GM12878 (cell line): ENCODE results near the gene PRKAR1A. TPM values are rescaled to one million over a fixed set of nuclear protein-coding genes. Genes with fewer than 3 reads are reported as not detected.

Experiments
- ATAC-seq: fragments of 200-7000 bp; cut with Tn5 transposase; 3 replicates; pipeline ENCODE4 v1.9.1; 2020; ENCODE audit warnings: mild to moderate bottlenecking, moderate library complexity
- BruUV-seq: library from RNA; stranded (reverse); fragments of 400-500 nt; replicated peaks from 2 replicates; lab custom pipeline; 2021; lab: Mats Ljungman, UMichigan
- CTCF ChIA-PET: fragments of 300-600 bp; sonication (Branson Sonifier 250); formaldehyde crosslinking; extraction: SDS; loops from one replicate; lab custom pipeline; 2021; ENCODE audit warnings: inconsistent platforms; lab: Yijun Ruan, JAX
- POLR2A ChIA-PET: fragments of 350-600 bp; formaldehyde crosslinking; extraction: SDS; loops from one replicate; lab custom pipeline; 2021; ENCODE audit warnings: inconsistent platforms; lab: Charles Lee
- RAD21 ChIA-PET: fragments of 300-600 bp; sonication (Branson Sonifier 250); formaldehyde crosslinking; loops from one replicate; lab custom pipeline; 2023; ENCODE audit warnings: antibody characterized with exemption; ENCODE audit not compliant: unreplicated experiment; lab: Charles Lee
- SMC1A ChIA-PET: fragments of 300-600 bp; sonication (Branson Sonifier 250); formaldehyde crosslinking; loops from one replicate; lab custom pipeline; 2023; ENCODE audit not compliant: unreplicated experiment, uncharacterized antibody; lab: Charles Lee
- DNase-seq: peaks from one replicate; pipeline ENCODE4 v3.0.0-alpha.2; 2011; ENCODE audit warnings: low read depth, low spot score
- FAIRE-seq: peaks from 3 replicates; lab custom pipeline; 2011; peaks lifted over from hg19 to GRCh38; lab: Jason Lieb, UNC
- H2AFZ ChIP-seq: 2 replicates; pipeline ENCODE4 v1.6.0; 2011; ENCODE audit warnings: low read depth, low read length, control low read depth; ENCODE audit not compliant: control insufficient read depth
- H3K27ac ChIP-seq: 2 replicates; pipeline ENCODE4 v1.5.1; 2011; ENCODE audit warnings: control low read depth; ENCODE audit not compliant: control insufficient read depth, insufficient read depth
- H3K27me3 ChIP-seq, 2 experiments: replicated peaks in 1 of 2; 2 replicates each; pipeline versions ENCODE4 v1.6.0 to v1.6.1; 2011; ENCODE audit warnings: low read length in 1 of 2; ENCODE audit not compliant: control insufficient read depth in 2 of 2, insufficient read depth in 2 of 2
- H3K36me3 ChIP-seq, 2 experiments: 2 replicates each; pipeline ENCODE4 v1.5.1; 2011; ENCODE audit warnings: low read length in 1 of 2; ENCODE audit not compliant: control insufficient read depth in 2 of 2, insufficient read depth in 2 of 2
- H3K4me1 ChIP-seq: 2 replicates; pipeline ENCODE4 v1.6.1; 2011; ENCODE audit warnings: mild to moderate bottlenecking, low read length, moderate library complexity, mixed read lengths; ENCODE audit not compliant: control insufficient read depth, insufficient read depth
- H3K4me2 ChIP-seq: 2 replicates; pipeline ENCODE4 v1.6.0; 2011; ENCODE audit warnings: control low read depth; ENCODE audit not compliant: control insufficient read depth, insufficient read depth
- H3K4me3 ChIP-seq: fragments of 200-600 bp; sonication (generic); 2 replicates; pipeline ENCODE4 v1.5.1; 2016
- H3K79me2 ChIP-seq: 2 replicates; pipeline ENCODE4 v1.6.0; 2011; ENCODE audit warnings: low read length; ENCODE audit not compliant: control insufficient read depth, insufficient read depth
- H3K9ac ChIP-seq: 2 replicates; pipeline ENCODE4 v1.8.0; 2011; ENCODE audit warnings: low read length, control low read depth, mixed read lengths; ENCODE audit not compliant: control insufficient read depth, insufficient read depth
- H3K9me3 ChIP-seq: replicated peaks from 3 replicates; pipeline ENCODE4 v1.5.1; 2011; ENCODE audit warnings: mild to moderate bottlenecking, low read length; ENCODE audit not compliant: control insufficient read depth, insufficient read depth
- H4K20me1 ChIP-seq: 2 replicates; pipeline ENCODE4 v1.6.0; 2011; ENCODE audit not compliant: control insufficient read depth, insufficient read depth
- ASH2L ChIP-seq: fragments of 300-600, 200-600 bp; sonication (generic); IDR thresholded peaks from 2 replicates; pipeline ENCODE4 v1.6.1; 2017; ENCODE audit warnings: low read depth, mild to moderate bottlenecking, borderline replicate concordance
- CHD2 ChIP-seq: IDR thresholded peaks from 2 replicates; pipeline ENCODE4 v1.6.1; 2011; ENCODE audit warnings: low read depth, low read length, improper control_type of control experiment, borderline replicate concordance
- EZH2 ChIP-seq: IDR thresholded peaks from 2 replicates; pipeline ENCODE4 v1.6.1; 2012; ENCODE audit warnings: low read depth, mild to moderate bottlenecking, control low read depth, inconsistent platforms, low read length, borderline replicate concordance; ENCODE audit not compliant: control insufficient read depth
- FOS ChIP-seq: IDR thresholded peaks from 3 replicates; pipeline ENCODE4 v1.6.1; 2011; ENCODE audit warnings: borderline replicate concordance; ENCODE audit not compliant: insufficient read length; ENCODE audit errors: extremely low read depth
- NBN ChIP-seq: fragments of 450-650 bp; IDR thresholded peaks from 2 replicates; pipeline ENCODE4 v1.6.1; 2016
- POLR2AphosphoS2 ChIP-seq: IDR thresholded peaks from 2 replicates; pipeline ENCODE4 v1.6.1; 2011; ENCODE audit warnings: low read depth, mild to moderate bottlenecking, low read length, improper control_type of control experiment, moderate library complexity
- SMAD1 ChIP-seq: fragments of 450-650 bp; IDR thresholded peaks from 2 replicates; pipeline ENCODE4 v1.6.1; 2018; ENCODE audit warnings: mild to moderate bottlenecking, low read depth; ENCODE audit not compliant: partially characterized antibody
- SUZ12 ChIP-seq: fragments of 200-600 bp; sonication (generic); IDR thresholded peaks from one replicate; pipeline ENCODE4 v1.6.1; 2018; ENCODE audit warnings: antibody characterized with exemption, mild to moderate bottlenecking; ENCODE audit not compliant: unreplicated experiment
- ZBED1 ChIP-seq: IDR thresholded peaks from 2 replicates; pipeline ENCODE4 v1.6.1; 2016; ENCODE audit warnings: borderline replicate concordance
- WGBS: methylation state at CpG from one replicate; pipeline ENCODE4 v1.1.6; 2016; ENCODE audit warnings: low lambda C conversion rate; ENCODE audit not compliant: insufficient replicate concordance, insufficient coverage; ENCODE audit errors: missing lambda C conversion rate; 5-methylcytosine and 5-hydroxymethylcytosine counted together
- in situ Hi-C: fragments of 300-500 bp; cut with MboI; formaldehyde crosslinking; loops from 9 replicates; pipeline ENCODE4 v1.14.3; 2018; ENCODE audit warnings: mixed read lengths
- intact Hi-C: fragments of 100-400 bp; cut with micrococcal nuclease; formaldehyde crosslinking; loops from one replicate; pipeline ENCODE4 v1.14.2; 2022; ENCODE audit not compliant: unreplicated experiment
- polyA plus RNA-seq, 11 experiments: library from polyadenylated mRNA; depleted of rRNA in 4 of 11; unstranded in 6 of 11; stranded (reverse) in 5 of 11; fragments of >200 nt; fragmentation: Nextera tagmentation in 4 of 11; fragmentation: Illumina TruSeq in 1 of 11; extraction: Ambion mirVana in 4 of 11; extraction: Trizol in 1 of 11; gene quantifications; 1 replicate in 1 of 11; 2 replicates in 10 of 11; pipeline versions ENCODE4 v1.2.1 to v1.2.3, GENCODE V29; 2011 to 2016; ENCODE audit warnings: inconsistent platforms in 2 of 11, missing spikeins in 2 of 11, low read depth in 1 of 11
- total RNA-seq, 4 experiments: library from RNA; depleted of rRNA in 3 of 4; stranded (reverse); fragments of >200 nt in 3 of 4; fragmentation: Illumina TruSeq in 1 of 4; extraction: Trizol in 1 of 4; gene quantifications; 2 replicates each; pipeline versions ENCODE4 v1.2.1 to v1.2.3, GENCODE V29; 2013 to 2021
- TF ChIP-seq, protein P1 (sequence below), 3 experiments: IDR thresholded peaks in 2 of 3; conservative IDR thresholded peaks in 1 of 3; 2 replicates each; pipeline ENCODE4 v1.5.1; 2011; ENCODE audit warnings: low read depth in 3 of 3, low read length in 3 of 3, mild to moderate bottlenecking in 3 of 3, control low read depth in 2 of 3, moderate library complexity in 2 of 3, inconsistent platforms in 1 of 3, mixed read lengths in 1 of 3; ENCODE audit not compliant: control insufficient read depth in 2 of 3, insufficient read depth in 1 of 3; ENCODE audit errors: extremely low read depth in 1 of 3
- TF ChIP-seq, protein P2 (sequence below): fragments of 450-650 bp; IDR thresholded peaks from 2 replicates; pipeline ENCODE4 v1.6.1; 2014; ENCODE audit warnings: mild to moderate bottlenecking
- TF ChIP-seq, protein P3 (sequence below): IDR thresholded peaks from 2 replicates; pipeline ENCODE4 v1.6.1; 2012; ENCODE audit warnings: mild to moderate bottlenecking, low read depth, low read length

PRKAR1A gene
- total and polyA plus RNA-seq, 10 of the 15 experiments (the other 5 are each of a cell fraction or from before 2014, with no cell fraction given), result 29.1 to 200 (median 125) TPM

DNA sequence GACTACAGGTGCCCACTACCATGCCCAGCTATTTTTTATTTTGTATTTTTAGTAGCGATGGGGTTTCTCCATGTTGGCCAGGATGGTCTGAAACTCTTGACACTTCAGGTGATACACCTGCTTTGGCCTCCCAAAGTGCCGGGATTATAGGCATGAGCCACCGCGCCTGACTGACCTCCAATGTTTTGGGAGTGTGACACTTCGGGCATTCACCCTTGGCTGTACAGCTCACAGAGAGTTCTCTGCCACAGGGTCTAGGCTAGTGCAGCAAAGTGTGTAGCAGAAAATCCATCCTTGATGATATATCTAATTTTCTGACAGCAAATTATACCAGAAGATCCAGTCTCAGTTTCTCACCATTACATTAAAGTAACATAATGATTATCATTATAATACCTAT, 74.8 kb downstream of the PRKAR1A start (continued):
- TF ChIP-seq, protein P1, sequence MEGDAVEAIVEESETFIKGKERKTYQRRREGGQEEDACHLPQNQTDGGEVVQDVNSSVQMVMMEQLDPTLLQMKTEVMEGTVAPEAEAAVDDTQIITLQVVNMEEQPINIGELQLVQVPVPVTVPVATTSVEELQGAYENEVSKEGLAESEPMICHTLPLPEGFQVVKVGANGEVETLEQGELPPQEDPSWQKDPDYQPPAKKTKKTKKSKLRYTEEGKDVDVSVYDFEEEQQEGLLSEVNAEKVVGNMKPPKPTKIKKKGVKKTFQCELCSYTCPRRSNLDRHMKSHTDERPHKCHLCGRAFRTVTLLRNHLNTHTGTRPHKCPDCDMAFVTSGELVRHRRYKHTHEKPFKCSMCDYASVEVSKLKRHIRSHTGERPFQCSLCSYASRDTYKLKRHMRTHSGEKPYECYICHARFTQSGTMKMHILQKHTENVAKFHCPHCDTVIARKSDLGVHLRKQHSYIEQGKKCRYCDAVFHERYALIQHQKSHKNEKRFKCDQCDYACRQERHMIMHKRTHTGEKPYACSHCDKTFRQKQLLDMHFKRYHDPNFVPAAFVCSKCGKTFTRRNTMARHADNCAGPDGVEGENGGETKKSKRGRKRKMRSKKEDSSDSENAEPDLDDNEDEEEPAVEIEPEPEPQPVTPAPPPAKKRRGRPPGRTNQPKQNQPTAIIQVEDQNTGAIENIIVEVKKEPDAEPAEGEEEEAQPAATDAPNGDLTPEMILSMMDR (IDR thresholded peaks at IDR 0.05 in 2 of 3, conservative IDR thresholded peaks at IDR 0.05 in 1 of 3; ENCODE audit: control insufficient read depth in 2 of 3, extremely low read depth in 1 of 3, insufficient read depth in 1 of 3, low read depth in 3 of 3, low read length in 3 of 3), result no peak
- no peak for TF ChIP-seq NBN

DNA sequence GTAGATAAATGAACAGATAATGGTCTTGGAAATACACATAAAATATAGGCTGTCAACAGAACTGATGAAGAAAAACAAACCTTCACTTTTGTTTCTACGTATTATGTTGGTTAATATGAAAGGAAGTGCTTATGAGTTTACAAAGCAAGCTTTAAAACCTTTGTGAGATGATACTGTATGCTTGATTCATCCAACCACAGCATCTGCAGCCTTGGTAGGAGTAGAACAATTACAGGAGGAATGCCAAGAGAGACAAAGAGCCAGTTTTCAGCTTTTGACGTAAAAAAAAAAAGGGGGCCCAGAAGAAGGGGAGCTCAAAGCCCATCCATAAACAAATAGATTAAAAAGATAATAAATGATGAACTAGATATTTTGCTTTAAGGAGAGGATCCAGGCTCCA, 75.6 kb downstream of the PRKAR1A start:
- ChIA-PET RAD21 (no interaction called here), SMC1A (no interaction called here), CTCF (no interaction called here), POLR2A (no interaction called here)
- WGBS, result 52% methylated on average over 2 of the region's 2 CpGs
- peaks cover 0 to 2% of the 10 kb centered on the region in 2 experiments; a peak in 1 of 4 replicates for H3K27me3 ChIP-seq
- intact Hi-C loops (no loop called here), in situ Hi-C loops (no loop called here)
- H4K20me1 ChIP-seq, result no peaks in the 10 kb centered on the region
- no peak overlapping the region for H3K27ac ChIP-seq
- H3K4me3 ChIP-seq, result no peak overlapping the region
- no peak for FAIRE-seq
- no peak for ATAC-seq
- no peak overlapping the region for H2AFZ ChIP-seq
- BruUV-seq, result no TSS peak
- H3K4me1 ChIP-seq, result no peaks in the 10 kb centered on the region
- no peak for DNase-seq
- H3K79me2 ChIP-seq, result no peaks in the 10 kb centered on the region
- H3K4me2 ChIP-seq, result no peak overlapping the region
- H3K9ac ChIP-seq, result no peak overlapping the region
- no peaks in the 10 kb centered on the region for H3K36me3 ChIP-seq
- no peaks in the 10 kb centered on the region; the same call in 2 of the 3 replicates for H3K9me3 ChIP-seq
- TF ChIP-seq FOS, result no peak
- no peak for TF ChIP-seq ASH2L
- no peak for TF ChIP-seq POLR2AphosphoS2
- TF ChIP-seq EZH2, result no peak
- TF ChIP-seq SUZ12, result no peak
- TF ChIP-seq, protein P2, sequence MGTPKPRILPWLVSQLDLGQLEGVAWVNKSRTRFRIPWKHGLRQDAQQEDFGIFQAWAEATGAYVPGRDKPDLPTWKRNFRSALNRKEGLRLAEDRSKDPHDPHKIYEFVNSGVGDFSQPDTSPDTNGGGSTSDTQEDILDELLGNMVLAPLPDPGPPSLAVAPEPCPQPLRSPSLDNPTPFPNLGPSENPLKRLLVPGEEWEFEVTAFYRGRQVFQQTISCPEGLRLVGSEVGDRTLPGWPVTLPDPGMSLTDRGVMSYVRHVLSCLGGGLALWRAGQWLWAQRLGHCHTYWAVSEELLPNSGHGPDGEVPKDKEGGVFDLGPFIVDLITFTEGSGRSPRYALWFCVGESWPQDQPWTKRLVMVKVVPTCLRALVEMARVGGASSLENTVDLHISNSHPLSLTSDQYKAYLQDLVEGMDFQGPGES, result no peak
- no peak for TF ChIP-seq ZBED1
- no peak for TF ChIP-seq SMAD1
- TF ChIP-seq, protein P3, sequence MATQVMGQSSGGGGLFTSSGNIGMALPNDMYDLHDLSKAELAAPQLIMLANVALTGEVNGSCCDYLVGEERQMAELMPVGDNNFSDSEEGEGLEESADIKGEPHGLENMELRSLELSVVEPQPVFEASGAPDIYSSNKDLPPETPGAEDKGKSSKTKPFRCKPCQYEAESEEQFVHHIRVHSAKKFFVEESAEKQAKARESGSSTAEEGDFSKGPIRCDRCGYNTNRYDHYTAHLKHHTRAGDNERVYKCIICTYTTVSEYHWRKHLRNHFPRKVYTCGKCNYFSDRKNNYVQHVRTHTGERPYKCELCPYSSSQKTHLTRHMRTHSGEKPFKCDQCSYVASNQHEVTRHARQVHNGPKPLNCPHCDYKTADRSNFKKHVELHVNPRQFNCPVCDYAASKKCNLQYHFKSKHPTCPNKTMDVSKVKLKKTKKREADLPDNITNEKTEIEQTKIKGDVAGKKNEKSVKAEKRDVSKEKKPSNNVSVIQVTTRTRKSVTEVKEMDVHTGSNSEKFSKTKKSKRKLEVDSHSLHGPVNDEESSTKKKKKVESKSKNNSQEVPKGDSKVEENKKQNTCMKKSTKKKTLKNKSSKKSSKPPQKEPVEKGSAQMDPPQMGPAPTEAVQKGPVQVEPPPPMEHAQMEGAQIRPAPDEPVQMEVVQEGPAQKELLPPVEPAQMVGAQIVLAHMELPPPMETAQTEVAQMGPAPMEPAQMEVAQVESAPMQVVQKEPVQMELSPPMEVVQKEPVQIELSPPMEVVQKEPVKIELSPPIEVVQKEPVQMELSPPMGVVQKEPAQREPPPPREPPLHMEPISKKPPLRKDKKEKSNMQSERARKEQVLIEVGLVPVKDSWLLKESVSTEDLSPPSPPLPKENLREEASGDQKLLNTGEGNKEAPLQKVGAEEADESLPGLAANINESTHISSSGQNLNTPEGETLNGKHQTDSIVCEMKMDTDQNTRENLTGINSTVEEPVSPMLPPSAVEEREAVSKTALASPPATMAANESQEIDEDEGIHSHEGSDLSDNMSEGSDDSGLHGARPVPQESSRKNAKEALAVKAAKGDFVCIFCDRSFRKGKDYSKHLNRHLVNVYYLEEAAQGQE, result no peak
- TF ChIP-seq CHD2, result no peak
